ENCODE results near the gene RIMKLB. TPM values are rescaled to one million over a fixed set of nuclear protein-coding genes. Genes with fewer than 3 reads are reported as not detected.

The RIMKLB gene
- total RNA-seq, 4 donors from 2014 or later, result 2.0 to 20.8 (median 7.2) TPM

- H3K27me3 ChIP-seq, result no peaks in the 10 kb centered on the region
- H3K4me3 ChIP-seq, result no peak overlapping the region
- TF ChIP-seq, protein P1, sequence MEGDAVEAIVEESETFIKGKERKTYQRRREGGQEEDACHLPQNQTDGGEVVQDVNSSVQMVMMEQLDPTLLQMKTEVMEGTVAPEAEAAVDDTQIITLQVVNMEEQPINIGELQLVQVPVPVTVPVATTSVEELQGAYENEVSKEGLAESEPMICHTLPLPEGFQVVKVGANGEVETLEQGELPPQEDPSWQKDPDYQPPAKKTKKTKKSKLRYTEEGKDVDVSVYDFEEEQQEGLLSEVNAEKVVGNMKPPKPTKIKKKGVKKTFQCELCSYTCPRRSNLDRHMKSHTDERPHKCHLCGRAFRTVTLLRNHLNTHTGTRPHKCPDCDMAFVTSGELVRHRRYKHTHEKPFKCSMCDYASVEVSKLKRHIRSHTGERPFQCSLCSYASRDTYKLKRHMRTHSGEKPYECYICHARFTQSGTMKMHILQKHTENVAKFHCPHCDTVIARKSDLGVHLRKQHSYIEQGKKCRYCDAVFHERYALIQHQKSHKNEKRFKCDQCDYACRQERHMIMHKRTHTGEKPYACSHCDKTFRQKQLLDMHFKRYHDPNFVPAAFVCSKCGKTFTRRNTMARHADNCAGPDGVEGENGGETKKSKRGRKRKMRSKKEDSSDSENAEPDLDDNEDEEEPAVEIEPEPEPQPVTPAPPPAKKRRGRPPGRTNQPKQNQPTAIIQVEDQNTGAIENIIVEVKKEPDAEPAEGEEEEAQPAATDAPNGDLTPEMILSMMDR (IDR thresholded peaks at IDR 0.05), result no peak
- TF ChIP-seq EP300 (IDR thresholded peaks at IDR 0.05; ENCODE audit: low read depth) (no peak), POLR2AphosphoS5 (IDR thresholded peaks at IDR 0.05) (no peak), POLR2A (IDR thresholded peaks at IDR 0.05) (no peak)
- H3K27ac ChIP-seq, result peak overlapping the region; percentile 34 to 73 (median 61)
- no peaks in the 10 kb centered on the region for H3K9me3 ChIP-seq
- DNase-seq, result peak; percentile 45
- H3K36me3 ChIP-seq, result no peaks in the 10 kb centered on the region
- intact Hi-C loops (cut with DNase I; ENCODE audit: low total_unique reads), result no loop called here
- WGBS, 2 donors (ENCODE audit: low coverage in 1 of 2), result 0 to 7% methylated on average over 5 of the region's 5 CpGs
- in situ Hi-C loops (cut with MboI; ENCODE audit: low pct_ligation_motif_present in 1 of 4, low pct_unique_long_range_greater_than_20kb in 1 of 4, low sequenced_read_pairs in 3 of 4), result loop anchor here (25.0 kb wide), 4 partner anchors 170 to 370 kb away; no protein-coding TSS in a partner anchor
- H3K4me1 ChIP-seq, result peaks cover 3 to 28% (median 5%) of the 10 kb centered on the region in 4 donors
Measured at GRCh38 chr12:8692573-8692972, 5.2 kb upstream of the RIMKLB start.

- 77 to 89% methylated on average over 3 to 10 of the region's 10 CpGs for WGBS, 2 donors (ENCODE audit: low coverage in 1 of 2)
- TF ChIP-seq, protein P1 (IDR thresholded peaks at IDR 0.05), result no peak
- TF ChIP-seq EP300 (IDR thresholded peaks at IDR 0.05; ENCODE audit: low read depth) (no peak), POLR2A (IDR thresholded peaks at IDR 0.05) (no peak), POLR2AphosphoS5 (IDR thresholded peaks at IDR 0.05) (no peak)
- H3K4me1 ChIP-seq, result peaks cover 5 to 28% (median 9%) of the 10 kb centered on the region in 4 donors
- no peaks in the 10 kb centered on the region for H3K9me3 ChIP-seq
- DNase-seq, result no peak
- H3K27me3 ChIP-seq, result no peaks in the 10 kb centered on the region
- in situ Hi-C loops (cut with MboI; ENCODE audit: low pct_ligation_motif_present in 1 of 4, low pct_unique_long_range_greater_than_20kb in 1 of 4, low sequenced_read_pairs in 3 of 4), result loop anchor here (25.0 kb wide), 4 partner anchors 167 to 367 kb away; no protein-coding TSS in a partner anchor
- no peak overlapping the region for H3K27ac ChIP-seq
- intact Hi-C loops (cut with DNase I; ENCODE audit: low total_unique reads), result no loop called here
- H3K36me3 ChIP-seq, result no peaks in the 10 kb centered on the region
- no peak overlapping the region for H3K4me3 ChIP-seq
Measured at GRCh38 chr12:8695116-8695515, 2.7 kb upstream of the RIMKLB start.

GRCh38 chr12:8696442-8697090 is 1.2 kb upstream of the RIMKLB start:
- in situ Hi-C loops (cut with MboI; ENCODE audit: low pct_ligation_motif_present in 1 of 4, low pct_unique_long_range_greater_than_20kb in 1 of 4, low sequenced_read_pairs in 3 of 4), result loop anchor here (25.0 kb wide), 4 partner anchors 166 to 366 kb away; no protein-coding TSS in a partner anchor
- Histone ChIP-seq H3K36me3 (no peaks in the 10 kb centered on the region), H3K4me1 (peaks cover 5 to 32% (median 9%) of the 10 kb centered on the region in 4 donors), H3K4me3 (peak overlapping the region in 3 of 4 donors; percentile 82 to 96 (median 94)), H3K27me3 (no peaks in the 10 kb centered on the region), H3K27ac (peak overlapping the region; percentile 85 to 96 (median 94)), H3K9me3 (no peaks in the 10 kb centered on the region)
- 21 to 23% methylated on average over 3 to 6 of the region's 6 CpGs for WGBS, 2 donors (ENCODE audit: low coverage in 1 of 2)
- TF ChIP-seq POLR2A (IDR thresholded peaks at IDR 0.05), result no peak
- TF ChIP-seq, protein P1 (IDR thresholded peaks at IDR 0.05), result no peak
- TF ChIP-seq EP300 (IDR thresholded peaks at IDR 0.05; ENCODE audit: low read depth), result no peak
- TF ChIP-seq POLR2AphosphoS5 (IDR thresholded peaks at IDR 0.05), result no peak
- DNase-seq, result no peak
- intact Hi-C loops (cut with DNase I; ENCODE audit: low total_unique reads), result no loop called here

GRCh38 chr12:8697120-8697475 is 693 bp upstream of the RIMKLB start:
- intact Hi-C loops (cut with DNase I; ENCODE audit: low total_unique reads), result no loop called here

More at GRCh38 chr12:8697120-8697475, 693 bp upstream of the RIMKLB start:
- WGBS, 2 donors (ENCODE audit: low coverage in 1 of 2), result 0 to 2% methylated on average over 7 to 21 of the region's 21 CpGs
- TF ChIP-seq EP300 (IDR thresholded peaks at IDR 0.05; ENCODE audit: low read depth) (no peak), POLR2AphosphoS5 (IDR thresholded peaks at IDR 0.05) (no peak), POLR2A (IDR thresholded peaks at IDR 0.05) (no peak)
- TF ChIP-seq, protein P1 (IDR thresholded peaks at IDR 0.05), result no peak
- peaks cover 5 to 35% (median 9%) of the 10 kb centered on the region in 4 donors for H3K4me1 ChIP-seq
- DNase-seq, result no peak
- peak overlapping the region; percentile 69 to 96 (median 88) for H3K4me3 ChIP-seq
- no peaks in the 10 kb centered on the region for H3K9me3 ChIP-seq
- in situ Hi-C loops (cut with MboI; ENCODE audit: low pct_ligation_motif_present in 1 of 4, low pct_unique_long_range_greater_than_20kb in 1 of 4, low sequenced_read_pairs in 3 of 4), result loop anchor here (25.0 kb wide), 4 partner anchors 165 to 365 kb away; no protein-coding TSS in a partner anchor
- H3K27me3 ChIP-seq, result no peaks in the 10 kb centered on the region
- H3K27ac ChIP-seq, result peak overlapping the region; percentile 85 to 96 (median 94)
- no peaks in the 10 kb centered on the region for H3K36me3 ChIP-seq

Measured in transverse colon (tissue), 4 donors.